HepG2 (cell line): ENCODE data around the gene NAB2. TPM values are rescaled to one million over a fixed set of nuclear protein-coding genes. Genes with fewer than 3 reads are reported as not detected.
A peak's percentile ranks its signal among the peaks of the same experiment; 100 is the strongest.

Source experiments
- ATAC-seq: fragments of 200-7000 bp; cut with Tn5 transposase; 3 replicates; pipeline ENCODE4 v1.9.1; 2020; ENCODE audit warnings: mild to moderate bottlenecking, moderate library complexity
- BruUV-seq: library from RNA; stranded (reverse); fragments of 400-500 nt; replicated peaks from 2 replicates; lab custom pipeline; 2021; lab: Mats Ljungman, UMichigan
- CTCF ChIA-PET: fragments of 300-600 bp; formaldehyde crosslinking; extraction: SDS; loops from one replicate; lab custom pipeline; 2021; ENCODE audit warnings: low total read pairs, inconsistent platforms, low intra/inter-chr PET ratio; lab: Yijun Ruan, JAX
- POLR2A ChIA-PET: fragments of 350-600 bp; sonication (Branson Sonifier 250); formaldehyde crosslinking; loops from one replicate; lab custom pipeline; 2020; ENCODE audit warnings: antibody characterized with exemption, inconsistent platforms; lab: Yijun Ruan, JAX
- DNase-seq: peaks from one replicate; pipeline ENCODE4 v3.0.0-alpha.2; 2015; ENCODE audit warnings: low spot score
- FAIRE-seq: peaks from 3 replicates; lab custom pipeline; 2011; peaks lifted over from hg19 to GRCh38; lab: Jason Lieb, UNC
- H2AFZ ChIP-seq: one replicate; pipeline ENCODE4 v1.6.1; 2011; ENCODE audit warnings: low read length, inconsistent platforms
- H3K27ac ChIP-seq: fragments of 300-600 bp; 3 replicates; pipeline ENCODE4 v1.8.0; 2011; ENCODE audit warnings: mixed run types, mild to moderate bottlenecking, mixed read lengths, low read length, inconsistent platforms; ENCODE audit not compliant: insufficient read depth; ENCODE audit errors: extremely low read length
- H3K27me3 ChIP-seq, 2 experiments: fragments of 200-600 bp in 1 of 2; 2 replicates in 1 of 2; 3 replicates in 1 of 2; pipeline versions ENCODE4 v1.6.0 to v1.8.0; 2011; ENCODE audit warnings: low read length in 2 of 2, mild to moderate bottlenecking in 2 of 2, moderate library complexity in 2 of 2, inconsistent platforms in 1 of 2; ENCODE audit not compliant: insufficient read depth in 2 of 2, control insufficient read depth in 1 of 2
- H3K36me3 ChIP-seq, 2 experiments: fragments of 200-600 bp in 1 of 2; replicated peaks in 1 of 2; 2 replicates in 1 of 2; 3 replicates in 1 of 2; pipeline versions ENCODE4 v1.5.1 to v1.8.0; 2011; ENCODE audit warnings: low read length in 2 of 2, inconsistent platforms in 1 of 2; ENCODE audit not compliant: insufficient read depth in 2 of 2, control insufficient read depth in 1 of 2
- H3K4me1 ChIP-seq: 2 replicates; pipeline ENCODE4 v1.5.1; 2012; ENCODE audit warnings: low read length, inconsistent platforms; ENCODE audit not compliant: insufficient read depth
- H3K4me2 ChIP-seq: 2 replicates; pipeline ENCODE4 v1.6.0; 2011; ENCODE audit warnings: low read depth, low read length, inconsistent platforms
- H3K4me3 ChIP-seq, 3 experiments: fragments of 200-600 bp in 1 of 3; sonication (generic), shearing (Covaris generic) in 1 of 3; replicated peaks in 1 of 3; 2 replicates each; pipeline ENCODE4 v1.5.1; 2011 to 2016; ENCODE audit warnings: low read length in 3 of 3, inconsistent platforms in 2 of 3, low read depth in 2 of 3, mild to moderate bottlenecking in 2 of 3, control low read depth in 1 of 3, mixed read lengths in 1 of 3; ENCODE audit not compliant: insufficient read depth in 1 of 3
- H3K79me2 ChIP-seq: one replicate; pipeline ENCODE4 v1.6.1; 2011; ENCODE audit warnings: low read length, inconsistent platforms; ENCODE audit not compliant: insufficient read depth
- H3K9ac ChIP-seq: 2 replicates; pipeline ENCODE4 v1.6.0; 2011; ENCODE audit warnings: mild to moderate bottlenecking, low read depth, low read length, inconsistent platforms; ENCODE audit not compliant: insufficient read depth
- H3K9me3 ChIP-seq: 2 replicates; pipeline ENCODE4 v1.5.1; 2012; ENCODE audit warnings: mild to moderate bottlenecking, low read length
- H4K20me1 ChIP-seq: 2 replicates; pipeline ENCODE4 v1.6.0; 2011; ENCODE audit warnings: inconsistent platforms, mild to moderate bottlenecking, low read length, moderate library complexity; ENCODE audit not compliant: insufficient read depth
- CCAR2 ChIP-seq: fragments of 200-400 bp; formaldehyde crosslinking; optimal IDR thresholded peaks from 2 replicates; pipeline ENCODE3; 2018; ENCODE audit warnings: low read depth, mild to moderate bottlenecking, low read length, moderate library complexity
- CREBL2 ChIP-seq: sonication (generic); formaldehyde crosslinking; IDR thresholded peaks from 2 replicates; pipeline ENCODE4 v1.8.1; 2023; ENCODE audit warnings: missing genetic modification reagents, mild to moderate bottlenecking, borderline replicate concordance
- DPF2 ChIP-seq: sonication (generic); formaldehyde crosslinking; IDR thresholded peaks from 2 replicates; pipeline ENCODE4 v1.4.0; 2020; ENCODE audit warnings: mild to moderate bottlenecking, low read depth, missing genetic modification reagents, borderline replicate concordance
- HDAC2 ChIP-seq: sonication (generic); formaldehyde crosslinking; IDR thresholded peaks from 2 replicates; pipeline ENCODE4 v1.4.0; 2020; ENCODE audit warnings: missing genetic modification reagents
- IKZF5 ChIP-seq: IDR thresholded peaks from 2 replicates; pipeline ENCODE4 v1.6.1; 2018; ENCODE audit warnings: missing genetic modification reagents, mild to moderate bottlenecking, missing compliant biosample characterization
- JARID2 ChIP-seq: sonication (generic); formaldehyde crosslinking; IDR thresholded peaks from 2 replicates; pipeline ENCODE4 v1.8.1; 2023; ENCODE audit warnings: missing genetic modification reagents, inconsistent platforms; ENCODE audit not compliant: insufficient replicate concordance
- KDM2A ChIP-seq: sonication (generic); formaldehyde crosslinking; IDR thresholded peaks from 2 replicates; pipeline ENCODE4 v1.4.0; 2020; ENCODE audit warnings: low read depth, missing genetic modification reagents, borderline replicate concordance
- MED1 ChIP-seq: sonication (generic); formaldehyde crosslinking; IDR thresholded peaks from 2 replicates; pipeline ENCODE4 v1.4.0; 2020; ENCODE audit warnings: missing genetic modification reagents
- NFRKB ChIP-seq: fragments of 450-650 bp; IDR thresholded peaks from 2 replicates; pipeline ENCODE4 v1.6.1; 2017
- PBX3 ChIP-seq: sonication (generic); formaldehyde crosslinking; IDR thresholded peaks from 2 replicates; pipeline ENCODE4 v1.8.1; 2023; ENCODE audit warnings: missing genetic modification reagents, inconsistent platforms, borderline replicate concordance
- POLR2G ChIP-seq: fragments of 200-400 bp; formaldehyde crosslinking; IDR thresholded peaks from 2 replicates; pipeline ENCODE4 v1.6.1; 2018; ENCODE audit warnings: mild to moderate bottlenecking, low read depth, low read length, moderate library complexity
- SP140L ChIP-seq: sonication (generic); formaldehyde crosslinking; IDR thresholded peaks from 2 replicates; pipeline ENCODE4 v1.4.0; 2020; ENCODE audit warnings: missing genetic modification reagents, borderline replicate concordance
- TBX2 ChIP-seq: sonication (generic); formaldehyde crosslinking; IDR thresholded peaks from 2 replicates; pipeline ENCODE4 v1.5.0; 2020; ENCODE audit warnings: missing genetic modification reagents, mild to moderate bottlenecking, borderline replicate concordance
- TOE1 ChIP-seq: sonication (generic); formaldehyde crosslinking; IDR thresholded peaks from 2 replicates; pipeline ENCODE4 v1.4.0; 2020; ENCODE audit warnings: mild to moderate bottlenecking, missing genetic modification reagents
- ZNF232 ChIP-seq: sonication (generic); formaldehyde crosslinking; IDR thresholded peaks from 2 replicates; pipeline ENCODE4 v1.4.0; 2020; ENCODE audit warnings: missing genetic modification reagents, borderline replicate concordance
- ZNF781 ChIP-seq: sonication (generic); formaldehyde crosslinking; IDR thresholded peaks from 2 replicates; pipeline ENCODE4 v1.5.1; 2020; ENCODE audit warnings: borderline replicate concordance, mild to moderate bottlenecking, missing genetic modification reagents; ENCODE audit errors: not compliant biosample characterization
- WGBS: methylation state at CpG from one replicate; pipeline ENCODE4 v1.1.6; 2017; ENCODE audit warnings: low lambda C conversion rate; 5-methylcytosine and 5-hydroxymethylcytosine counted together
- in situ Hi-C: cut with HindIII; loops from 2 replicates; pipeline ENCODE4 v1.10.0; 2017; ENCODE audit warnings: low pct_unique_long_range_greater_than_20kb; ENCODE audit not compliant: extremely low pct_ligation_motif_present
- intact Hi-C: fragments of 100-400 bp; cut with micrococcal nuclease; formaldehyde crosslinking; loops from one replicate; pipeline ENCODE4 v1.10.0; 2022; ENCODE audit not compliant: unreplicated experiment
- polyA plus RNA-seq, 8 experiments: library from polyadenylated mRNA; depleted of rRNA in 3 of 8; stranded (reverse) in 7 of 8; unstranded in 1 of 8; fragments of >200 nt; fragmentation: Illumina TruSeq in 4 of 8; extraction: Trizol in 4 of 8; gene quantifications; 2 replicates each; pipeline versions ENCODE4 v1.2.1 to v1.2.3, GENCODE V29; 2011 to 2016; ENCODE audit warnings: low read depth in 4 of 8, missing spikeins in 1 of 8, mixed read lengths in 1 of 8; ENCODE audit not compliant: insufficient read depth in 1 of 8
- total RNA-seq, 5 experiments: library from RNA; depleted of rRNA; stranded (reverse); fragments of >200 nt; fragmentation: Illumina TruSeq; extraction: Trizol; gene quantifications; 2 replicates each; pipeline ENCODE4 v1.2.3, GENCODE V29; 2016; ENCODE audit warnings: low read depth in 1 of 5

NAB2 gene
- total and polyA plus RNA-seq, 2 of the 13 experiments (the other 11 are each of a cell fraction or from before 2014, with no cell fraction given) = 11.7 to 12.9 TPM

- ChIA-PET POLR2A (interaction anchor here (0.9 to 5.0 kb wide), 10 partner anchors 10 to 431 kb away, joined by 3 to 184 read pairs (median 6); partner anchors contain the start of genes DDIT3, LRP1, NEMP1 and SHMT2), CTCF (interaction anchor here (1.6 kb wide), 1 partner anchor 20 kb away, joined by 3 read pairs; no protein-coding TSS in a partner anchor)
- Histone ChIP-seq H3K36me3 (peaks cover 9 to 29% of the 10 kb centered on the region in 2 experiments; a peak in 4 of 5 replicates), H3K4me2 (peak overlapping the region; percentile 81), H4K20me1 (0 out of 2 replicates have a peak, but pooled peaks cover 6% of the 10 kb centered on the region), H3K27me3 (no peaks in the 10 kb centered on the region; a peak in 1 of 5 replicates), H3K9me3 (no peaks in the 10 kb centered on the region), H3K9ac (peak overlapping the region; percentile 82), H3K79me2 (peaks cover 15% of the 10 kb centered on the region), H3K4me1 (peaks cover 28% of the 10 kb centered on the region), H2AFZ (no peak overlapping the region), H3K4me3 (peak overlapping the region; percentile 83 to 93 (median 84)), H3K27ac (peak overlapping the region; percentile 83)
- FAIRE-seq (no peak), ATAC-seq (peak; percentile 6), DNase-seq (no peak)
- intact Hi-C loops (loop anchor here (2.0 kb wide), 1 partner anchor 21 kb away; the partner anchor contains the start of gene STAT6), in situ Hi-C loops (no loop called here)
- BruUV-seq = no TSS peak
- WGBS = under 1% methylated on average over 38 of the region's 45 CpGs
- TF ChIP-seq HDAC2 (peak; percentile 39; the same call in 1 of the 2 replicates), DPF2 (CRISPR knock-in tag) (no peak), CREBL2 (no peak), ZNF232 (CRISPR knock-in tag) (no peak), IKZF5 (CRISPR knock-in tag) (0 out of 2 replicates have a peak, but pooled peaks have one; percentile 9), PBX3 (no peak), SP140L (CRISPR knock-in tag) (no peak), CCAR2 (no peak), NFRKB (no peak), MED1 (0 out of 2 replicates have a peak, but pooled peaks have one; percentile 8), TBX2 (CRISPR knock-in tag) (peak; percentile 24; the same call in 1 of the 2 replicates), KDM2A (0 out of 2 replicates have a peak, but pooled peaks have one; percentile 50), TOE1 (CRISPR knock-in tag) (no peak), ZNF781 (CRISPR knock-in tag) (no peak), POLR2G (0 out of 2 replicates have a peak, but pooled peaks have one; percentile 44), JARID2 (CRISPR knock-in tag) (no peak)
Observed at GRCh38 chr12:57089271-57090245, 644 bp downstream of the NAB2 start.
